HCT116 (cell line): Measurements from ENCODE around the gene SUSD3.

Experiments
- CBX3 ChIP-seq: IDR thresholded peaks from 2 replicates; pipeline ENCODE4 v1.6.1; 2012; ENCODE audit warnings: low read depth
- CTCF ChIP-seq, 3 experiments: fragments of 200-600 bp in 1 of 3; sonication (generic) in 1 of 3; IDR thresholded peaks in 2 of 3; conservative IDR thresholded peaks in 1 of 3; 2 replicates each; pipeline ENCODE4 v1.5.1; 2012 to 2017; ENCODE audit warnings: low read depth in 2 of 3, low read length in 2 of 3, antibody characterized with exemption in 1 of 3, borderline replicate concordance in 1 of 3, control low read depth in 1 of 3, mild to moderate bottlenecking in 1 of 3, mixed read lengths in 1 of 3, mixed run types in 1 of 3, moderate library complexity in 1 of 3; ENCODE audit not compliant: insufficient read depth in 1 of 3
- EGR1 ChIP-seq: IDR thresholded peaks from 2 replicates; pipeline ENCODE4 v1.6.1; 2012; ENCODE audit warnings: low read depth
- EZH2phosphoT487 ChIP-seq: fragments of 200-600 bp; IDR thresholded peaks from 2 replicates; pipeline ENCODE4 v1.6.1; 2018; ENCODE audit warnings: antibody characterized with exemption, borderline replicate concordance
- MAX ChIP-seq: IDR thresholded peaks from 2 replicates; pipeline ENCODE4 v1.6.1; 2012
- POLR2A ChIP-seq: IDR thresholded peaks from 2 replicates; pipeline ENCODE4 v1.7.0; 2011; ENCODE audit warnings: borderline replicate concordance; ENCODE audit not compliant: insufficient read depth, insufficient read length; ENCODE audit errors: extremely low read depth
- POLR2AphosphoS5 ChIP-seq: IDR thresholded peaks from 2 replicates; pipeline ENCODE4 v1.6.1; 2011; ENCODE audit warnings: mild to moderate bottlenecking, low read depth, low read length, moderate library complexity
- RAD21 ChIP-seq: IDR thresholded peaks from 2 replicates; pipeline ENCODE4 v1.6.1; 2012; ENCODE audit warnings: low read depth, mild to moderate bottlenecking
- SIN3A ChIP-seq: IDR thresholded peaks from 2 replicates; pipeline ENCODE4 v1.6.1; 2012; ENCODE audit warnings: low read depth
- SRF ChIP-seq: IDR thresholded peaks from 2 replicates; pipeline ENCODE4 v1.6.1; 2012; ENCODE audit warnings: low read depth
- ZNF274 ChIP-seq: fragments of 200-500 bp; sonication (Bioruptor generic); IDR thresholded peaks from 2 replicates; pipeline ENCODE4 v1.6.1; 2014; ENCODE audit warnings: mild to moderate bottlenecking, low read depth, low read length, inconsistent platforms

- no peak for TF ChIP-seq CTCF (IDR thresholded peaks at IDR 0.05 in 2 of 3, conservative IDR thresholded peaks at IDR 0.05 in 1 of 3; ENCODE audit: borderline replicate concordance in 1 of 3, insufficient read depth in 1 of 3, low read depth in 2 of 3, low read length in 2 of 3)
- no peak for TF ChIP-seq POLR2A
- no peak for TF ChIP-seq MAX
- no peak for TF ChIP-seq RAD21
- no peak for TF ChIP-seq EGR1
- no peak for TF ChIP-seq POLR2AphosphoS5
- no peak for TF ChIP-seq ZNF274
- TF ChIP-seq CBX3 = no peak
- TF ChIP-seq EZH2phosphoT487 = no peak
- TF ChIP-seq SRF = no peak
- TF ChIP-seq SIN3A = no peak
Observed at GRCh38 chr9:93089481-93089991, 31.0 kb downstream of the SUSD3 start.
